ENCODE measurements around the gene FAM184A. TPM values are rescaled to one million over a fixed set of nuclear protein-coding genes. Genes with fewer than 3 reads are reported as not detected.

FAM184A gene
- total RNA-seq, 1 experiment from 2014 or later: 8.7 TPM

GRCh38 chr6:119022796-119023195, 55.7 kb downstream of the FAM184A start:
- no peaks in the 10 kb centered on the region for H3K27me3 ChIP-seq (ENCODE audit: control insufficient read depth, insufficient read depth, low read length)
- in situ Hi-C loops (cut with HindIII; ENCODE audit: low pct_unique_long_range_greater_than_20kb, low sequenced_read_pairs) (no loop called here), intact Hi-C loops (cut with micrococcal nuclease; ENCODE audit: unreplicated experiment) (no loop called here)
- POLR2A ChIA-PET: no interaction called here
- ATAC-seq (no peak), DNase-seq (ENCODE audit: low read depth, low spot score) (no peak)
- no TSS peak for BruUV-seq (replicated peaks)
- H3K36me3 ChIP-seq (ENCODE audit: control insufficient read depth, insufficient read depth, low read length): no peaks in the 10 kb centered on the region
- CTCF ChIA-PET: no interaction called here
- H3K9me3 ChIP-seq (ENCODE audit: control insufficient read depth, insufficient read depth, low read depth, low read length): no peaks in the 10 kb centered on the region
- H3K4me3 ChIP-seq (ENCODE audit: low read depth in 2 of 2, low read length in 2 of 2): no peak overlapping the region
- TF ChIP-seq CTCF (IDR thresholded peaks at IDR 0.05) (no peak), POLR2AphosphoS5 (IDR thresholded peaks at IDR 0.05; ENCODE audit: low read depth, low read length) (no peak), SIN3A (IDR thresholded peaks at IDR 0.05; ENCODE audit: borderline replicate concordance, insufficient read depth, low read depth, low read length) (no peak), REST (IDR thresholded peaks at IDR 0.05; ENCODE audit: insufficient read depth in 1 of 2, low read depth in 2 of 2, low read length in 1 of 2) (no peak), TCF7L2 (IDR thresholded peaks at IDR 0.05; ENCODE audit: low read depth, low read length) (no peak)
- no peak overlapping the region for H3K27ac ChIP-seq (ENCODE audit: low read length)
- H3K4me1 ChIP-seq (ENCODE audit: control insufficient read depth, insufficient read depth, low read length): no peaks in the 10 kb centered on the region

GRCh38 chr6:119020597-119021561, 57.6 kb downstream of the FAM184A start:
- BruUV-seq (replicated peaks): no TSS peak
- CTCF ChIA-PET: no interaction called here

More at GRCh38 chr6:119020597-119021561, 57.6 kb downstream of the FAM184A start:
- POLR2A ChIA-PET: no interaction called here
- TF ChIP-seq TCF7L2 (IDR thresholded peaks at IDR 0.05; ENCODE audit: low read depth, low read length) (no peak), POLR2AphosphoS5 (IDR thresholded peaks at IDR 0.05; ENCODE audit: low read depth, low read length) (no peak), REST (IDR thresholded peaks at IDR 0.05; ENCODE audit: insufficient read depth in 1 of 2, low read depth in 2 of 2, low read length in 1 of 2) (no peak), SIN3A (IDR thresholded peaks at IDR 0.05; ENCODE audit: borderline replicate concordance, insufficient read depth, low read depth, low read length) (no peak), CTCF (IDR thresholded peaks at IDR 0.05) (no peak)
- no peaks in the 10 kb centered on the region for H3K4me1 ChIP-seq (ENCODE audit: control insufficient read depth, insufficient read depth, low read length)
- H3K9me3 ChIP-seq (ENCODE audit: control insufficient read depth, insufficient read depth, low read depth, low read length): no peaks in the 10 kb centered on the region
- no peaks in the 10 kb centered on the region for H3K27me3 ChIP-seq (ENCODE audit: control insufficient read depth, insufficient read depth, low read length)
- ATAC-seq (no peak), DNase-seq (ENCODE audit: low read depth, low spot score) (no peak)
- in situ Hi-C loops (cut with HindIII; ENCODE audit: low pct_unique_long_range_greater_than_20kb, low sequenced_read_pairs): no loop called here
- H3K36me3 ChIP-seq (ENCODE audit: control insufficient read depth, insufficient read depth, low read length): no peaks in the 10 kb centered on the region
- intact Hi-C loops (cut with micrococcal nuclease; ENCODE audit: unreplicated experiment): no loop called here
- no peak overlapping the region for H3K4me3 ChIP-seq (ENCODE audit: low read depth in 2 of 2, low read length in 2 of 2)
- H3K27ac ChIP-seq (ENCODE audit: low read length): no peak overlapping the region
